SH-SY5Y (cell line): ENCODE results near the gene LSMEM2.

Experiments used
- GATA2 ChIP-seq: IDR thresholded peaks from 2 replicates; pipeline ENCODE4 v1.6.1; 2011; ENCODE audit warnings: mild to moderate bottlenecking, low read depth, low read length
- GATA3 ChIP-seq: IDR thresholded peaks from 2 replicates; pipeline ENCODE4 v1.6.1; 2011; ENCODE audit warnings: low read depth, mild to moderate bottlenecking, low read length, moderate library complexity

DNA sequence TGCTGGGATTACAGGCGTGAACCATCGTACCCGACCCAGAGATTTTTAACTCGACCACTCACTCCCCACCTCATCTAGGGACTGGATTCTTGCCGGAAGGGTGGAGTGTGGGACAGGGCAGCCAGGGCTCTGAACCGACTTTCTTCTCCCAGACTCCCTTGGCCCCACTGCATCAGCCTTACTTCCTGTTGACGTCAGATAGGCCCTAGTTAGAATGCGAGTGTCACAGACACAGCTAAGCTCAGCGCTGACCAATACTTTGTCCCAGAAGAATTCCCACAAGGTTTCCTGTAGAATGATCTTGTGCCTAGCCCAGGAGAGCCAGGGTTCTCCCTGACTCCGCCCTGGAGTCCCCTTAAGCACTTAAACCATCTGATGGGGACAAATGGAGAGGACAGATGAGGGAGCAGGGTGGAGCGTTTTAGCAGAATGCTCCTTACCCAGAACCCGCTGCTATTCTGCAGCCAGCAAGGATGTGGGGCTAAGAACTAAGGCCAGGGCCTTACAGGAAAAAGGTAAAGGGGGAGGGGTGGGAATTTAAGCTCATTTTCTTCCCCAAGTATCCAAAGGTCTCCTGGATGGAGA lies 54.9 kb downstream of the LSMEM2 start:
- TF ChIP-seq GATA3, result no peak
- TF ChIP-seq GATA2, result no peak
